GM06990 (cell line): ENCODE data around the gene CNTN5.

Source experiments
- DNase-seq: peaks from one replicate; pipeline ENCODE4 v3.0.0-alpha.2; 2011; ENCODE audit not compliant: insufficient read length; ENCODE audit errors: extremely low read depth
- H3K27me3 ChIP-seq: replicated peaks from 2 replicates; pipeline ENCODE4 v1.6.0; 2011; ENCODE audit warnings: low read length; ENCODE audit not compliant: control insufficient read depth, insufficient read depth
- H3K36me3 ChIP-seq: 2 replicates; pipeline ENCODE4 v1.5.1; 2011; ENCODE audit warnings: low read length; ENCODE audit not compliant: control insufficient read depth, insufficient read depth
- H3K4me3 ChIP-seq: replicated peaks from 2 replicates; pipeline ENCODE4 v1.5.1; 2011; ENCODE audit warnings: low read depth, mild to moderate bottlenecking, control low read depth, low read length
- CTCF ChIP-seq: IDR thresholded peaks from 2 replicates; pipeline ENCODE4 v1.5.1; 2011; ENCODE audit warnings: low read length, control low read depth, mild to moderate bottlenecking, inconsistent platforms; ENCODE audit not compliant: insufficient read depth, poor library complexity, severe bottlenecking

Gene CNTN5

DNA sequence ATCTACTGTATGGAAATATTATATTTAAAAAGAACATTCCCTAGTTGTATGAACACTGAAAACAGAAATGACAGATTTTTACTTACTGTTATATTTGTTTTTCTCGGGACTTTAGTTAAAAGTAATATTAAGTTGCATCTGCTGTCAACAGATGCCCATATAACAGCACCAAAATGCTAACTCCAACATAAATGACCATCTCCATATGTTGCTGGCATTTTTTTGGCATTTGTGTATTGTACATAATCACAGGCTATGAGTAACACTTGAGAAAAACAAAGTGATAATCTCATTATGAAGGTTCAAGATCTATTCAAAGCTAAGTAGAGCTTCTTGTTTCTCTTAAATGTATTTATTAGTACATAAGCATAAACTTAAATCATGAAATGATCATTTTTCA lies 172.0 kb downstream of the CNTN5 start:
- DNase-seq, result no peak
- Histone ChIP-seq H3K4me3 (no peak overlapping the region), H3K27me3 (no peaks in the 10 kb centered on the region), H3K36me3 (no peaks in the 10 kb centered on the region)
- no peak for TF ChIP-seq CTCF

GRCh38 chr11:99197477-99197876 lies 176.7 kb downstream of the CNTN5 start:
- Histone ChIP-seq H3K4me3 (no peak overlapping the region), H3K27me3 (no peaks in the 10 kb centered on the region), H3K36me3 (no peaks in the 10 kb centered on the region)
- no peak for DNase-seq
- no peak for TF ChIP-seq CTCF

DNA sequence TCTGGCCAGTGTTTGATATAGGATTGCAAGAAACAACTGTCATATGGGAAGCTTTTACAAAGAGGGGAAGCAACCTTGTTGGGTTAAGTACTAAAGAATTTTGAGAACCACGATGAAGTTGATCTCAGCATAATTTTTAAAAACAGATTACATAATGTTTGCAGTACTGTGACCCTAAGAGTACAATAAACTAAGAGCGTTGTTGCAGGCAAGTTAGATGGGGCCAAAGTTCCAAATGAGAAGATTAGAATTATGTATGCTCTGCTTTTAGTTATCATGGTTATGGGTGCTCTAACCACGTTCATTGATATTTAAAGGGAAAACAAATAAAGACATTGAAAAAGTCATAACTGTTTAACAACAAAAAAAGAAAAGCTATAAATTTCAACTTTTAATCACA lies 177.5 kb downstream of the CNTN5 start:
- no peak overlapping the region for H3K4me3 ChIP-seq
- no peaks in the 10 kb centered on the region for H3K27me3 ChIP-seq
- no peak for TF ChIP-seq CTCF
- DNase-seq, result no peak
- H3K36me3 ChIP-seq, result no peaks in the 10 kb centered on the region

DNA sequence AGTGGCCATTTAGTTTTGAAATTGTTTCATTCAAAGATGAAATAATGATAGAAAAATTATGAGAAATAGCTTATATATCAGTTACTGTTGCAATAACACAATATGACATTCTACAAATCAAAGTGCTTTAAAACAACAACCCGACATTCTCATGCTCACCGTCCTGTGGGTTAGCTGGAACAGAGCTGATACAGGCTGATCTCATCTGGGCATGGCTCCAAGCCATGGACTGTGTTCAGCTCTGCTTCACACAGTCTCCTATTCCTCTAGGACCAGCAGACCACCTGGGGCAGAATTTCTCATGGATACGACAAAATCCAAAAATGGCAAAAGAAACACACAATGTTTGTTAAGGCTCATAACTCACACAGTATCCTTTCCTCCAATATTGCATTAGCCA lies 178.6 kb downstream of the CNTN5 start:
- Histone ChIP-seq H3K4me3 (no peak overlapping the region), H3K36me3 (no peaks in the 10 kb centered on the region), H3K27me3 (no peaks in the 10 kb centered on the region)
- DNase-seq, result no peak
- no peak for TF ChIP-seq CTCF

DNA sequence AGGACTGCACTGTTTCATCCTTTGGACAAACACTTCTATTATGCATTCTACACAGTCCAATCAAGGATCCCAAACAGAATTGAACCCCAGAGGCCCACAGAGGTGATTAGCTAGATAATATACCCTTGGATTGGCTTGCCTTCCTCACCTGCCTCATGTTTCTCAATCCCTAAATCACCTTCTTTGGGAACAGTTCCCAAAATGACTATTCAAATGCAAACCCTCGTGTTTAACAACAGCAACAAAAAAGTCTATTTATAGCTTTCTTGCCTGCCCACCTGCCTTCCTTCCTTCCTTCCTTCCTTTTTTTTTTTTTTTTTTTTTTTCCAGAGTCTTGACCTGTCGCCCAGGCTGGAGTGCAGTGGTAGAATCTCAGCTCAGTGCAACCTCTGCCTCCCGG lies 180.0 kb downstream of the CNTN5 start:
- Histone ChIP-seq H3K4me3 (no peak overlapping the region), H3K27me3 (no peaks in the 10 kb centered on the region), H3K36me3 (no peaks in the 10 kb centered on the region)
- TF ChIP-seq CTCF, result no peak
- DNase-seq, result no peak

DNA sequence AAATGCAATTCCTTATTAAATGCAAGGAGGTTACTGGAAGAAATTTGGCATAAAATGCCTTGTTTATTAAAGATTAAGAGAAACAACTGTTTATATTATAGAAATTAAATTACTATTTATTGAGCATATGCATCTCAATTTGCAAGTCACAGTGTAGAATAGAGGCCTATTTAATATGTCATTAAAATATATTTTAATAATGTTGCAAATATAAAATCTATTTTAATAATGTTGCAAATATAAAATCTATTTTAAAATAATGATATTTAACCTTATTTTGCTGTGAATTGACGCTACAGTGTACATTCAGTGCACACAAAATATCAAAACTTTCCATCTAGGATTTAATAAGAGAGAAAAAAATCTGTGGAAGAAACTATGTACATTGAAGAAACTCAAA lies 188.1 kb downstream of the CNTN5 start:
- Histone ChIP-seq H3K27me3 (no peaks in the 10 kb centered on the region), H3K36me3 (no peaks in the 10 kb centered on the region)

More for the DNA sequence above, 188.1 kb downstream of the CNTN5 start:
- no peak for DNase-seq
- no peak for TF ChIP-seq CTCF
- H3K4me3 ChIP-seq, result no peak overlapping the region
